NCI-H2081 treated with DMSO at 0.1 percent for 48 hours (cell line): ENCODE data around the gene HAGH.

Experiments
- DNase-seq: peaks from one replicate; lab custom pipeline; 2025; lab: John Stamatoyannopoulos, UW

Gene HAGH

GRCh38 chr16:1762196-1762878 is 64.3 kb downstream of the HAGH start:
- DNase-seq: no peak

GRCh38 chr16:1761751-1762150 is 64.9 kb downstream of the HAGH start:
- DNase-seq: no peak

GRCh38 chr16:1760911-1761310 is 65.7 kb downstream of the HAGH start:
- DNase-seq: no peak

GRCh38 chr16:1759511-1759910 is 67.1 kb downstream of the HAGH start:
- no peak for DNase-seq

- DNase-seq: no peak
Observed at GRCh38 chr16:1758923-1759322, 67.7 kb downstream of the HAGH start.

- DNase-seq: no peak
Observed at GRCh38 chr16:1757714-1758461, 68.7 kb downstream of the HAGH start.
